HG02973 (cell line): ENCODE measurements around the gene RAPGEF5.
"Not testable (repeated sequence)": the region's sequence is repeated elsewhere in the genome, so short reads cannot be mapped to it uniquely, and the experiment has no call there.

Source experiments
- ATAC-seq: cut with Tn5 transposase; IDR thresholded peaks from one replicate; pipeline ENCODE4 v1.9.1; 2021; ENCODE audit warnings: moderate library complexity; ENCODE audit not compliant: unreplicated experiment

Gene RAPGEF5

DNA sequence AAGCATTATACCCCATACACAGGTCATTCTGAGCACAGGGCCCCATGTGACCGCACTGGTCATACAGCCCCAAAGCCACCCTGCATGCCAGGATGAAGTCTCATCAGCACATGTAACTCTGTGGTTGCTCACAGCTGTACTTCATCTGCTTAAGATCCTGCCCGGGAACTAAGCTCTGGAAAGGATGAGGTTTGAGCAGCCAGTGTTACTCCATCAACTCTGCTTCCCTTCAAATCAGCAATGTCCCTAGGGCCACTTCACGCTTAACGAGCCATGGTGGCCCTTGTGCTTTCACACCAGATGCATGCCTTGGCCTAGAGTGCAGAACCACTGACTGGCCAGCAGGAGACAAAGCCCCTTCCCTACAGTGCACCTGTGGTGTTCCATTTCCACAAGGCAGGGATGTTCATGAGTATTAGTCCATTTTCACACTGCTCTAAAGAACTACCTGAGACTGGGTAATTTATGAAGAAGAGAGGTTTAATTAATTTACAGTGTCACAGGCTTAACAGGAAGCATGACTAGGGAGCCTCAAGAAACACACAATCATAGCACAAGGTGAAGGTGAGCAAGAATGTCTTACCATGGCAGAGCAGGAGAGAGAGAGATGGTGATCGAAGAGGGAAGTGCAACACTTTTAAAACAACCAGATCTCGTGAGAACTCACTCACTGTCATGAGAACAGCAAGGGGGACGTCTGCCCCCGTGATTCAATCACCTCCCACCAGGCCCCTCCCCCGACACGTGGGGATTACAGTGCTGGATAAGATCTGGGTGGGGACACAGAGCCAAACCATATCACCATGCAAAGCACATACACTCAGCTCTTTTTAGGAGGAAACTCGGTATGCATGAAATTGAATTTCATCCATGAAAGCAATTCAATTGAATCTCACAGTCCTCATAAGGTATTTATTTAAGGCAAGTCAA lies 262.3 kb downstream of the RAPGEF5 start:
- ATAC-seq = no peak

DNA sequence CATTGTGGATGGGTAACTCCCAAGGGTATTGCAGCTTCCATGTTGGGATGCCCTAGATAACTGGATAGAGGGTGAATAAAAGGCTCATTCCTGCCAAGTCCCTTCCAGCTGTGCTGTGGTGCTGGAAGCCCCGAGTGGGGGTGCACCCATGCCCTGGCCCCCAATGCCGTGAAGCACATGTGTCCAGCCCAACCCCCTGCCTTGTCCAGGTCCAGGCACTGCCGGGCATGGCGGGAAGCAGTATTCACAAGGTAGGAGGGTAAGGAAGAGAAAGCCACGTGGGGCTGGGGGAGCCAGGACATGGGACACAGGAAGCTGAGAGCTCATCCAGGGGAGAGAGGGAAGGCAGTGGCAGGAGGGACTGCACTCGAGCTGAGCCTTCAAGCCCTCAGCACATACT lies 263.0 kb downstream of the RAPGEF5 start:
- ATAC-seq = no peak

DNA sequence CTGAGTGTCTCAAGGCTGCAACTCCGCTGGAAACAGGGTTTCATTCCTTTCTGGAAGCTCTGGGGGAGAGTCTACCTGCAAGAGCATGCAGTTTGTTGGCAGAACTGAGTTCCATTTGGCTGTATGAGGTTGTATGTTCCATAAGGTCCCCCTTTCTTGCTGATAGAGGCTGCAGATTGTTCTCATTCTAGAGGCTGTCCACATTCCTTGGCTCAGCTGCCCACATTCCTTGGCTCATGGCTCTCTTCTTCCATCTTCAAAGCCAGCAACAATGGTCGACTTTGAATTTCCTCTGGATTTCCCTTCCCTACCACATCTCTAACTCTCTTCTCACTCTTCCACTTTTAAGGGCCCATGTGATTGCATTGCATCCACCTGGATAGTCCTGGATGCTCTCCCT lies 264.0 kb downstream of the RAPGEF5 start:
- no peak for ATAC-seq

DNA sequence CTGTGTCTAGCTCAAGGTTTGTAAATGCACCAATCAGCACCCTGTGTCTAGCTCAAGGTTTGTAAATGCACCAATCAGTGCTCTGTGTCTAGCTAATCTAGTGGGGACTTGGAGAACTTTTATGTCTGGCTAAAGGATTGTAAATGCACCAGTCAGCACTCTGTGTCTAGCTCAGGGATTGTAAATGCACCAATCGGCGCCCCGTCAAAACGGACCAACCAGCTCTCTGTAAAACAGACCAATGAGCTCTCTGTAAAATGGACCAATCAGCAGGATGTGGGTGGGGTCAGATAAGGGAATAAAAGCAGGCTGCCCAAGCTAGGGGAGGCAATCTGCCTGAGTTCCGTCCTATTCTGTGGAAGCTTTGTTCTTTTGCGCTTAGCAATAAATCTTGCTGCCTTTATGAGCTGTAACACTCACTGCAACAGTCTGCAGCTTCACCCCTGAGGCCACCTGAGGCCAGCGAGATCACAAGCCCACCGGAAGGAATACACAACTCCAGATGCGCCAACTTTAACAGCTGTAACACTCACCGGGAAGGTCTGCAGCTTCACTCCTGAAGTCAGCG lies 265.9 kb downstream of the RAPGEF5 start:
- not testable (repeated sequence) for ATAC-seq

DNA sequence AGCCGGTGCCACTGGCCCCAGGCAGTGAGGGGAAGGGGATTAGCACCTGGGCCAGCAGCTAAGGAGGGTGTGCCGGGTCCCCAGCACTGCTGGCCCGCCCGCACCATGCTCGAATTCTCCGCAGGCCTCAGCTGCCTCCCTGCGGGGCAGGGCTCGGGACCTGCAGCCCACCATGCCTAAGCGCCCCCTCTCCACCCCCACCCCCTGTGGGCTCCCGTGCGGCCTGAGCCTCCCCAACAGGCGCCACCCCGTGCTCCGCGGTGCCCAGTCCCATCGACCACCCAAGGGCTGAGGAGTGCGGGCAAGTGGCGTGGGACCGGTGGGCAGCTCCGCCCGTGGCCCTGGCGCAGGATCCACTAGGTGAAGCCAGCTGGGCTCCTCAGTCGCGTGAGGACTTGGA lies 266.4 kb downstream of the RAPGEF5 start:
- ATAC-seq = no peak

DNA sequence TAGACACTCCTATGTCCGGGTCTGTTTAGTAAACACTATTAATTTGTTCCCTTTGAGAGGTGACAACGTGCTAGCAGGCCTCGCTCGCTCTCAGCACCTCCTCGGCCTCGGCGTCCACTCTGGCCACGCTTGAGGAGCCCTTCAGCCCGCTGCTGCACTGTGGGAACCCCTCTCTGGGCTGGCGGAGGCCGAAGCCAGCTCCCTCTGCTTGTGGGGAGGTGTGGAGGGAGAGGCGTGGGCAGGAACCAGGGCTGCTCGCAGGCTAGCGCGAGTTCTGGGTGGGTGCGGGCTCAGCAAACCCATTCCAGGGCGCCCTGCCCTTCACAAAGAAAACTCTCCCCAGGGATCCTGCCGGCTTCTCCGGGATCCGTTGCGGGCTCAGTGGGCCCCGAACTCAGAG lies 266.8 kb downstream of the RAPGEF5 start:
- ATAC-seq = no peak

DNA sequence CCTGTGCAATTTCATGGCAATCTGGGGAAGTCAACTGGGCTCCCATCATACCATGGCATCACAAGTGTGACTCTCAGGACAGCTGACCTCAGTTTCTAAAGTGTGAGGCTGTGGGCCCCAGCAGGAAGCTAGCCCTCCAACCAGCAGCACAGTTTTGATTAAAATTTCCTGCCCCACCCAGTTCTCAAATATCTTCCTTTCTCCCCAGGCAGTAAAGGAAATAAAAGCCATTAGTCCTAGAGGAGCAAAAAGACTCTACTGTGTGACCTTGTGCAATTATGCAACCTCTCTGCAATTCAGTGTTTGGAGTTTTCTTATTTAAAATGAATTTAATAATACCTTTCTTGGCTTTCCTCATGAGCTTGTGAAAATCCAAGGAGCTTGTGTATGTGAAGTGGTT lies 268.1 kb downstream of the RAPGEF5 start:
- ATAC-seq = no peak

DNA sequence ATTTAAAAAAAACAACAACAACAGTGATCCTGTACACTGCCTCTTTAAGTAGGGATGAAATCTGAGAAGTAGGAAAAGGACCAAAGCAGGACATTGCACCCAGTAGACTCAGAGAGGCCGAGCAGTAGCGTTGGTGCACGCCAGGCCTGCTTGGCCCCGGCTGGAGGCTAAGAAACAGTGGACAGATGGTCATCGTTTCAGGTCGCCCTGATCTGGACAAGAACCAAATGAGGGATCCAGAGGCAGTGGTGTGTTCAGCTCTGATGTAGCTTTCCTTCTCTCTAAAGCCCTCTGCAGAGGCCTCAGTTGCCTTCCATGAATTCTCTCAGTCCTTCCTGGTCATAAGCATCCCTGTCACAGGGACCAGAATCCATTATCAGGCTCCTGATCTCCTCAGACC lies 269.1 kb downstream of the RAPGEF5 start:
- ATAC-seq = no peak

DNA sequence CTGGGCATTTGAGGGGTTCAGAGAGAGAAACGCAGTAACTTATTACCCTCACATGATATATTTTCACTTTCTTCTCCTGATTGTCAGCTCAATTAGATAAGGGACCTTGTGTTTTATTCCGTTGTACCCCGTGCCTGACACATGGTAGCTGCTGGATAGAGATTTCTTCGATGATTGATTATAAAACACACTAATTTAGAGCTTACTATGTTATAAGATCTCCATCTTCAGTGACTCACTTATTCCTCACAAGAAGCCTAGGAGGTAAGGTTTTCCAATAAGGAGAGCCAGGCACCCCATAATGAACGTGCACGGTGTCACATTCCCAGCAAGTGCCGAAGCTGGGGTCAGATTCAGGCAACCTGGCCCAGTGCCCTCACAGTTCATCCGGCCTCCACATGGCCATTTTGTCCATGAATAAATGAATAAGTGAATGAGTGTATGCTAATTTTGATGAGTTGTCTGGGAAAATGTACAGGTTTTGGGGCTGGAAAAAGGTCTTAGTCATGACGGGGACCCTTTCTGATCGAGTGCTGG lies 273.2 kb downstream of the RAPGEF5 start:
- ATAC-seq = peak; percentile 6

DNA sequence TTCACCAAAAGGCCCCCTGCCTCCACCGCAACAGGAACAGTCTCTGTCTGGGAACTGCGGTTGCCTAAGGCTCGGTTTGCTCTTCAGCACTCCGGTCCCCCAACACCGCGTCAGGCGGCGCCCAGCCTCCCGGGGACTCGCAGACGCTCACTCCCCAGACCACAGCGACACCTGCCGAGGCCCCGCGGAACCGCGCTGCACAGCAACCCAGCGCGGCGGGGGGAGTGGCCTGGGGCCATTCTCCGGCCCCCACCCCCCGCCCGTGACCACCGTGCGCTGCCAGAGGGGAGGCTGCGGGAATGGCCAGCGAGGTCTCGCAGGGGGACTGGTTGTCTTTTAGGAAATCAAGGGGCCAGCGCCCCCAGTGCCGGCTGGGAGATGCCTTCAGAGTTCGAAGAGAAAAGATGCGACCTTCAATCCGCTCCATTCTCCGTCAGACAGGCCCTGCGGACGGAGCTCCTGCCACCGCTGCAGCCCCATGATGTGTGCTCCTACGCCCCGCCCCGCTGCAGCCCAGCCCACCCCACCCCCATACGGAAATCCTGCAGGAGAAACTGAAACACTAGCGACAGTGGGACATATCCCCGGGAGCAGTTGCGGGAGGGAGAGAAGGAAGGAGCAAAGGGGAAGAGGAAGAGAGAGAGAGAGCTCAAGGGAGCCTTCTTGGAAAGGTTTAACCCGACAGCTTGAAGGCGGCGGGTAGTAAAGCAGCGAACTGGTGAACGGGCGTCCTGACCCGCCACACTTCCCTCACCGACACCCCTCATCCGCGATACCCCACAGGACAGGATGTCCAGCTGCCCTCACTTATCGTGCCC lies 273.9 kb downstream of the RAPGEF5 start:
- ATAC-seq = peak; percentile 99

DNA sequence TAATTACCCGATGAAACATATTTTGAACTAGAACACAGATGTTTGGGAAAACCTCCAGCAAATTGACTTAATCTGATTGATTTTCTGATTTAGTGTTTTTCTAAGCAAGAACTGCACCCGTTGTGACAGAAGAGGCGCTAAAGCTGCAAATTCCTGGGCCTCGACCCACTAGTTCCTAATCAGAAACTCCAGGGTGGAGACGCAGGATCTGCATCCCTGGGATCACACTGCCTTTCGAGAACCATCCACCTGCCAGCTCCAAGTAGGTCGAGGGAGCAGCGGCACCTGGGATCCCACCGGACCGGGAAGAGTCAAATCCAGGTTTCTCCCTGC lies 274.4 kb downstream of the RAPGEF5 start:
- no peak for ATAC-seq

DNA sequence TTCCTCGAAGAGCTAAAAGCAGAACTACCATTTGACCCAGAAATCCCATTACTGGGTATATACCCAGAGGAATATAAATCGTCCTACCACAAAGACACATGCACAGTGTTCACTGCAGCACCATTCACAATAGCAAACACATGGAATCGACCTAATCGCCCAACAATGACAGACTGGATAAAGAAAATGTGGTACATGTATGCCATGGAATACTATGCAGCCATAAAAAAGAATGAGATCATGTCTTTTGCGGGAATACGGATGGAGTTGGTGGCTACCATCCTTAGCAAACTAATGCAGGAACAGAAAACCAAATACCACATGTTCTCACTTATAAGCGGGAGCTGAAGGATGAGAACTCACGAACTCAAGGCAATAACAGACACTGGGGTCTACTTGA lies 276.7 kb downstream of the RAPGEF5 start:
- not testable (repeated sequence) for ATAC-seq

DNA sequence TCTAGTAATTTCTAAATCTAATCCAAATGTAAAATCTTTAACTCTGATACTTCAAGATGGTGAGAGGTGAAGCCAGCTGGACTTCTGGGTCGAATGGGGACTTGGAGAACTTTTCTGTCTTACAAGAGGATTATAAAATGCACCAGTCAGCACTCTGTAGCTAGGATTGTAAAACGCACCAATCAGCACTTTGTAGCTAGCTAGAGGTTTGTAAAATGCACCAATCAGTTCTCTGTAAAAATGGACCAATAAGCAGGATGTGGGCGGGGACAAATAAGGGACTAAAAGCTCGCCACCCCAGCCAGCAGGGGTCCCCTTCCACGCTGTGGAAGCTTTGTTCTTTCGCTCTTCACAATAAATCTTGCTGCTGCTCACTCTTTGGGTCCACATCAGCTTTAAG lies 278.1 kb downstream of the RAPGEF5 start:
- ATAC-seq = not testable (repeated sequence)

DNA sequence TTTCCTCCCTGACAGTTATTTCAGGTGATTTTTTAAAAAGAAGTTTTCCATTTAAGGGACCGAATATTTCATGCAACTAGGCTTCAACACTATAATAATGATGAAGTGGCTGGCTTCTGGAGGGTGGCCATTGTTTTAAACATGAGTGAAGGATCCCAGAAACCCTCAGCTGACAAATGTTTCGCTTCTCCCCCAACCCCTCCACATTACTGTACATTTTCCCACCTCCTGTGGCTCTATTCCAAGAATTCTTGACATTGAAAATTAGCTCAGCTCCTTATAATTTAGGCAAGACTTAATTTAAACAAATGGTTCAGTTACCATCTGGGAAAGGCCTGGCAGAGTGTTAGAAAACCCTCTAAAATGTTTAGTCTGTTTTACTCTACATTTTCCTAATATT lies 281.4 kb downstream of the RAPGEF5 start:
- no peak for ATAC-seq

DNA sequence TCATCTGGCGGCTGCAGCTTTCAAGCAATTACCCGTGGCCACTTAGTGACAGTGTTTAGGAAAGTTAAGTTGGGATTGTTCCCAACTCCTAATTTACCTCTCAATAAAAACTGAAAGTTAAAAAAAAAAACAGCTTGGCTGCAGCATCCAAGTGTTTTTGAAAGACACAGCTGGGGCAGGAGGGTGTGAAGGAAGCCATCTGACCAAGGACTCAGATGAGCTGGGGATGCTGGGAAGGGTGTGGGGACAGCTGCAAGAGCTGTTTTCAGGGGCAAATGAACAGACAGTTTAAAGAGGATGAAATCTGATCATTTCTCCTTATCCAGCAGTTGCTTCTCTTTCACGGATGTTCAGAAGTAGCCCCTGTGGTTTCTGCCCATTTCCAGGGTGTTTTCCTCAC lies 282.1 kb downstream of the RAPGEF5 start:
- ATAC-seq = no peak
